GM21825 (cell line): ENCODE data around the gene PIK3R5.

Experiments used
- ATAC-seq: cut with Tn5 transposase; IDR thresholded peaks from one replicate; pipeline ENCODE4 v1.9.1; 2021; ENCODE audit warnings: mild to moderate bottlenecking, moderate library complexity; ENCODE audit not compliant: unreplicated experiment

Gene PIK3R5

GRCh38 chr17:8836821-8837562 is 128.5 kb downstream of the PIK3R5 start:
- no peak for ATAC-seq

DNA sequence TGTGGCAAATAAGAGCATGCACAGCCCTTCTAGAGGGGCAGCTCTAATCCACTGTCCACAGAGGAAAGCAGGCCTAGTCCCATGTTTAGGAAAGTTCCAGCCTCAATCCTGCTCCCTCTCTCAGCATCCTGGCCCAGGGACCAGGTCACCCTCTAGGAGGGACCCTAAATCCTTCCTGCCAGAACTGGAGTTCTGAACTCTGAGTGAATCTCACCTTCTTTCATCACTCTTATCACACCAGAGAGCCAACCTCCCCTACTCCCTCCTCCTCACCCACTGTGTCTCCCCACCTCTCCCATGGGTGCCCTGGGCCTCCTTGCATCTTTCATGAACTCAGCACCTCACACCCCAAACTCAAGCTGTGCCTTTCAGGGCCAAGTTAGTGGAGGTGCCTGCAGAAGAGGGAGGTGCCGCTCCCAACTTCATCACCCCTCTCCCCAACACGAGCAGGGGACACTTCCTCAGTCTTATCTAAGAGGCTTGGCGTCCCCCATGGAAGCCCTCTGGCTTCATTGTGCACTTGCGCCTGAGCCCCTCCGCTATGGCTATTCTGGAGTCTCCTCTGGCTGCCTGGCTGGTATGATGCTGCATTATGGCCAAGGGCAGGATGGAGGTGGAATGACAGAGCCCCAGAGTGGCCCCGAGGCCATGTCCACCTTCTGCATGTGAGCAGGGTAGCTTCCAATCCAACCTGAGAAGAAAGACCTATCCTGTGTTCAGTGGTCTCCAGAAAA is 129.7 kb downstream of the PIK3R5 start:
- ATAC-seq, result no peak

- ATAC-seq, result no peak
Observed at GRCh38 chr17:8835106-8835505, 130.4 kb downstream of the PIK3R5 start.

- ATAC-seq, result no peak
Observed at GRCh38 chr17:8832711-8833352, 132.7 kb downstream of the PIK3R5 start.

DNA sequence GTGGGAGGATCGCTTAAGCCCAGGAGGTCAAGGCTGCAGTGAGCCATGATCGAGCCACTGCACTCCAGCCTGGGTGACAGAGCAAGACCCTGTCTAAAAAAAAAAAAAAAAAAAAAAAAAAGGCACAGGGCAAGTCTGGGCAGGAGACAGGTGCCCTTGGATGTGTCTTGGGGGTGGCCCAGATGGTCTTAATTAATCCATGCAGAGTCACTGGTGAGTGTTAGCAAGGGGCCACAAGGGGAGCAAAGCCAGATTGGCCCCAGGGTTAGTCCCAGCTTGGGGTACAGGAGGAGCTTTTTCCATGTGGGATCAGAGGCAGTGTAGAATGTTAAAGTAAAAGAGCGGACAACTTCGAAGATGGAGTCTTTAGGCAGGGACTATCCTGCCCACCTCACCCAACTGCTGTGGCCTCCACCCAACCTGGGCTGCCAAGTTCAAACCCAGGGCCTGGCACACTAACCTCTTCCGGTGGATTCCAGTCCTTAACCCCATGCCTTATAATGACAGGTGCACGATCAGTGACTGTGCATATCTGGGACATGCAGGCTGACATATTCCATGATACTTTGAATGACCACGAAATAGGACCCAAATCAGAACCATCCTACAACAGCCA is 134.2 kb downstream of the PIK3R5 start:
- no peak for ATAC-seq

GRCh38 chr17:8830141-8830540 is 135.4 kb downstream of the PIK3R5 start:
- ATAC-seq, result no peak

DNA sequence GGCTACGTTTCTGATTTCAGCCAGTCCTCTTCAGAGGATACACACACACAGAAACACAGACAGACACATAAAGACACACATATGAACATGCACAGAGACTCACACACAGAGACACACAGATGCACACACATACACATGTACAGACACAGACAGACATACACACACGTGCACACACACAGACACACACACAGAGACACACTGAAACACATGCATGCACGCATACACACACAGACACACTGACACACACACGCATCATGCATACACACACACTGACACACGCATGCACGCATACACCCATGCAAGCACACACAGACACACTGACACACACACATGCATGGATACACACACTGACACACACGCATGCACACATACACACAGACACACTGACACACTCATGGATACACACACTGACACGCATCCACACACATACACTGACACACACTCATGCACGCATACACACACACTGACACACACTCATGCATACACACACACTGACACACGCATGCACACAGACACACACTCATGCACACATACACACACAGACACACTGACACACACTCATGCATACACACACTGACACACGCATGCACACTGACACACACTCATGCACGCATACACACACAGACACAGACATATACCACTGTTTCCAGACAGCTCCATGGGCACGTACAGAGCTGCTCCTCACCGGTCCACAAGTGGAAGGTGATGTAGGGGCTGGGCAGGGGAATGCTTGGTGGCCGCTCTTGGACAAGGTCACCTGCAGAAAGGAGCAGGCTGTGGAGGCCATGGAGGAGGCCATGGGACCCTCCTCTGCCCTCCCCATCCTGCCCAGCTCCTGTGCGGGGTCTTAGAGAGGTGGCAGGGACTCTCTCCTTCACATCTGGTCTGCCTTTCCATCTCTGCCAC is 136.2 kb downstream of the PIK3R5 start:
- ATAC-seq, result no peak
